NOMO-1 treated with dmso at 0.1 percent for 144 hours (cell line): ENCODE results near the gene PCDHB9.
"Not testable (repeated sequence)": the region's sequence is repeated elsewhere in the genome, so short reads cannot be mapped to it uniquely, and the experiment has no call there.

Source experiments
- DNase-seq: peaks from one replicate; lab custom pipeline; 2025; ENCODE audit not compliant: unreplicated experiment; lab: John Stamatoyannopoulos, UW

The PCDHB9 gene

DNA sequence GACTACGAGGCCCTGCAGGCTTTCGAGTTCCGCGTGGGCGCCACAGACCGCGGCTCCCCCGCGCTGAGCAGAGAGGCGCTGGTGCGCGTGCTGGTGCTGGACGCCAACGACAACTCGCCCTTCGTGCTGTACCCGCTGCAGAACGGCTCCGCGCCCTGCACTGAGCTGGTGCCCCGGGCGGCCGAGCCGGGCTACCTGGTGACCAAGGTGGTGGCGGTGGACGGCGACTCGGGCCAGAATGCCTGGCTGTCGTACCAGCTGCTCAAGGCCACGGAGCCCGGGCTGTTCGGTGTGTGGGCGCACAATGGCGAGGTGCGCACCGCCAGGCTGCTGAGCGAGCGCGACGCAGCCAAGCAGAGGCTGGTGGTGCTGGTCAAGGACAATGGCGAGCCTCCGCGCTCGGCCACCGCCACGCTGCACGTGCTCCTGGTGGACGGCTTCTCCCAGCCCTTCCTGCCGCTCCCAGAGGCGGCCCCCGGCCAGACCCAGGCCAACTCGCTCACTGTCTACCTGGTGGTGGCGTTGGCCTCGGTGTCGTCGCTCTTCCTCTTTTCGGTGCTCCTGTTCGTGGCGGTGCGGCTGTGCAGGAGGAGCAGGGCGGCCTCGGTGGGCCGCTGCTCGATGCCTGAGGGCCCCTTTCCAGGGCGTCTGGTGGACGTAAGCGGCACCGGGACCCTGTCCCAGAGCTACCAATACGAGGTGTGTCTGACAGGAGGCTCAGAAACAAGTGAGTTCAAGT lies 2.7 kb upstream of the PCDHB9 start:
- DNase-seq, result not testable (repeated sequence)

DNA sequence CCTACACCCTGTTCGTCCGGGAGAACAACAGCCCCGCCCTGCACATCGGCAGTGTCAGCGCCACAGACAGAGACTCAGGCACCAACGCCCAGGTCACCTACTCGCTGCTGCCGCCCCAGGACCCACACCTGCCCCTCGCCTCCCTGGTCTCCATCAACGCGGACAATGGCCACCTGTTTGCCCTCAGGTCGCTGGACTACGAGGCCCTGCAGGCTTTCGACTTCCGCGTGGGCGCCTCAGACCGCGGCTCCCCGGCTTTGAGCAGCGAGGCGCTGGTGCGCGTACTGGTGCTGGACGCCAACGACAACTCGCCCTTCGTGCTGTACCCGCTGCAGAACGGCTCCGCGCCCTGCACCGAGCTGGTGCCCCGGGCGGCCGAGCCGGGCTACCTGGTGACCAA lies 1.7 kb downstream of the PCDHB9 start:
- not testable (repeated sequence) for DNase-seq

DNA sequence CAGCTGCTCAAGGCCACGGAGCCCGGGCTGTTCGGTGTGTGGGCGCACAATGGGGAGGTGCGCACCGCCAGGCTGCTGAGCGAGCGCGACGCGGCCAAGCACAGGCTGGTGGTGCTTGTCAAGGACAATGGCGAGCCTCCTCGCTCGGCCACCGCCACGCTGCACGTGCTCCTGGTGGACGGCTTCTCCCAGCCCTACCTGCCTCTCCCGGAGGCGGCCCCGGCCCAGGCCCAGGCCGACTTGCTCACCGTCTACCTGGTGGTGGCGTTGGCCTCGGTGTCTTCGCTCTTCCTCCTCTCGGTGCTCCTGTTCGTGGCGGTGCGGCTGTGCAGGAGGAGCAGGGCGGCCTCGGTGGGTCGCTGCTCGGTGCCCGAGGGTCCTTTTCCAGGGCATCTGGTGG lies 2.2 kb downstream of the PCDHB9 start:
- not testable (repeated sequence) for DNase-seq

DNA sequence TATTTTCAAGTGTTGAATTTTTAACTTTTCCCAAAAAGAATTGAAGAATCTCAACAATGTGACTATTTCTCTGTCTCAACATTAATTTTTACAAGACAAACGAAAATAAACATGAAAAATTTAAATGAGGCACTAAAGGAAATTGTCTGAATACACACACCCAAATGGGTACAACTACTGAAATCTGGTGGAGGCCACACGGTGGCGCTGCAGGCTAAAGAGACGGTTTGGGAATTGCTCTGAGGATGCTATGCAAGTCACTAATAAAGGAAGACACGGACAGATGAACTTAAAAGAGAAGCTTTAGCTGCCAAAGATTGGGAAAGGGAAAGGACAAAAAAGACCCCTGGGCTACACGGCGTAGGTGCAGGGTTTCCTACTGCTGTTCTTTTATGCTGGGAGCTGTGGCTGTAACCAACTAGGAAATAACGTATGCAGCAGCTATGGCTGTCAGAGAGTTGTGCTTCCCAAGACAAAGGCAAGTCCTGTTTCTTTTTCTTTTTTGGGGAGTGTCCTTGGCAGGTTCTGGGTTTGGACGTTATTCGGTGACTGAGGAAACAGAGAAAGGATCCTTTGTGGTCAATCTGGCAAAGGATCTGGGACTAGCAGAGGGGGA lies 5.3 kb downstream of the PCDHB9 start, which contains the start of gene PCDHB10:
TSS of gene PCDHB10 (plus strand) at position 244 of the 616 bp plus-strand sequence. CDS start at position 444, 200 bp downstream.
- no peak for DNase-seq

DNA sequence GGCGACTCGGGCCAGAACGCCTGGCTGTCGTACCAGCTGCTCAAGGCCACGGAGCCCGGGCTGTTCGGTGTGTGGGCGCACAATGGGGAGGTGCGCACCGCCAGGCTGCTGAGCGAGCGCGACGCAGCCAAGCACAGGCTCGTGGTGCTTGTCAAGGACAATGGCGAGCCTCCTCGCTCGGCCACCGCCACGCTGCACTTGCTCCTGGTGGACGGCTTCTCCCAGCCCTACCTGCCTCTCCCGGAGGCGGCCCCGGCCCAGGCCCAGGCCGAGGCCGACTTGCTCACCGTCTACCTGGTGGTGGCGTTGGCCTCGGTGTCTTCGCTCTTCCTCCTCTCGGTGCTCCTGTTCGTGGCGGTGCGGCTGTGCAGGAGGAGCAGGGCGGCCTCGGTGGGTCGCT lies 7.4 kb downstream of the PCDHB9 start:
- not testable (repeated sequence) for DNase-seq

DNA sequence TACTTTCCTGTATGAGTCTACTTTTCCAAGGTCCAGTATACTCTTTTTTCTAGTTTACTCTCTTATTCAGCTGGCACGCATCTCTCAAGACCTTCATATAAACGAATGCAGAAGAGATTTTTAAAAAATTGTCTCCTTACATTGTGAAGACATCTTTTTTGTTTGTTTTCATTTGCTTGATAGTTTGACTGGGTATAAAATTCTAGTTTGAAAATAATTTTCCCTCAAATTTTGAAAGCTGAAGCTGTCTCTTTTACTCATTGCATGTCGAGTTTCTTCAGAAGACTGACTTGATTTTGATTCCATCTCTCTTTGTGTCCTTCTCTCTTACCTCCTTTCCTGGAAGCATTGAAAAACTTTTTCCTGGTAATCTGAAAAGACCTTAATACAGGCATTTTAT lies 9.4 kb downstream of the PCDHB9 start:
- no peak for DNase-seq

DNA sequence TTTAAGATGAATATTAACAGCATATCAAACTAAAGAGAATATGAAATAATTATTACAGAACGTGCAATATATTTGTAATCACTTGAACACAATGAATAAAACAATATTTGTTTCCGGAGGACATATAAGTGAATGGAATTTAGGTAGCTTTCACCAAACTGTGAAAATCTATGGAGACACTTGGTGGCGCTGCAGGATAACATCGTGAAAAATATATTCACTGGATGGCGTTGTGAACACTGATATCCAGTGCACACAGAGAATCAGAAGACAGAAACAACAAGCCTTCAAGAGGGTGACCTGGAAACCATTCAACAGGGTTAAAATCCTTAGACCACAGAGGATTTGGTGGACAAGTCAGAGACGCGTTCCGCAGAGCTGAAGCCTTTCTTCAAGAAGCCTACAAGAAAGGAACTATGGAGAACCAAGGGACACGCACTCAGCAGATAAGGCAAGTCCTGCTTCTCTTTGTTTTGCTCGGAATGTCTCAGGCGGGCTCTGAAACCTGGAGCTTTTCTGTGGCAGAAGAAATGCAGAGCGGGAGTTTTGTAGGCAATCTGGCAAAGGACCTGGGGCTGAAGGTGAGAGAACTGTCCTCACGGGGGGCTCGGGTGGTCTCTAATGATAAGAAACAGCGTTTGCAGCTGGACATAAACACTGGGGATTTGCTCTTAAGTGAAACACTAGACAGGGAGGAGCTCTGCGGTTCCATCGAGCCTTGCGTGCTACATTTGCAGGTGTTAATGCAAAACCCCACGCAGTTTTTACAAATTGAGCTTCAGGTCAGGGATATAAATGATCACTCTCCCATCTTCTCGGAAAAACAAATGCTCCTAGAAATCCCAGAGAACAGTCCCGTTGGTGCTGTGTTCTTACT lies 12.6 kb downstream of the PCDHB9 start, which contains the start of gene PCDHB11:
TSS of gene PCDHB11 (plus strand) at position 269 of the 877 bp plus-strand sequence. CDS start at position 417, 148 bp downstream.
- DNase-seq, result no peak

DNA sequence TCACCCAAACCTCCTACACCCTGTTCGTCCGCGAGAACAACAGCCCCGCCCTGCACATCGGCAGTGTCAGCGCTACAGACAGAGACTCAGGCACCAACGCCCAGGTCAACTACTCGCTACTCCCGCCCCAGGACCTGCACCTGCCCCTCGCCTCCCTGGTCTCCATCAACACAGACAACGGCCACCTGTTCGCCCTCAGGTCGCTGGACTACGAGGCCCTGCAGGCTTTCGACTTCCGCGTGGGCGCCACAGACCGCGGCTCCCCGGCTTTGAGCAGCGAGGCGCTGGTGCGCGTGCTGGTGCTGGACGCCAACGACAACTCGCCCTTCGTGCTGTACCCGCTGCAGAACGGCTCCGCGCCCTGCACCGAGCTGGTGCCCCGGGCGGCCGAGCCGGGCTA lies 14.2 kb downstream of the PCDHB9 start:
- not testable (repeated sequence) for DNase-seq

DNA sequence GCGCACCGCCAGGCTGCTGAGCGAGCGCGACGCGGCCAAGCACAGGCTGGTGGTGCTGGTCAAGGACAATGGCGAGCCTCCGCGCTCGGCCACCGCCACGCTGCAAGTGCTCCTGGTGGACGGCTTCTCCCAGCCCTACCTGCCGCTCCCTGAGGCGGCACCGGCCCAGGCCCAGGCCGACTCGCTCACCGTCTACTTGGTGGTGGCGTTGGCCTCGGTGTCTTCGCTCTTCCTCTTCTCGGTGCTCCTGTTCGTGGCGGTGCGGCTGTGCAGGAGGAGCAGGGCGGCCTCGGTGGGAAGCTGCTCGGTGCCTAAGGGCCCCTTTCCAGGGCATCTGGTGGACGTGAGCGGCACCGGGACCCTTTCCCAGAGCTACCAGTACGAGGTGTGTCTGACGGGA lies 14.7 kb downstream of the PCDHB9 start:
- DNase-seq, result not testable (repeated sequence)

DNA sequence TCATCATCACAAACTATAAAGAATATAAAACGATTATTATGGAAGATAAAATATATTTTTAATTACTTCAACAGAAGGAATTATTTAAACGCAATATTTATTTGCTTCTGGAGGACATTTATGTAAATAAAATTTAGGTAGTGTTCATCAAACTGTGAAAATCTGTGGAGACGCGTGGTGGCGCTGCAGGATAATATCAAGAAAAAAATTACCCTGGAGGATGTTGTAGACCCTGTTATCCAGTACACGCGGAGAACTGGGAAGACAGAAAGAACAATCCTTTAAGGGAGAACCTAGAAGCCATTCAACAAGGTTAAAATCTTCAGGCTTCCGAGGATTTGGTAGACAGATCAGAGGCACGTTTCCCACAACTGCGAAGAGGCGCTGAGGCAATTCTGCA lies 21.5 kb downstream of the PCDHB9 start, which contains the start of gene PCDHB12:
TSS of gene PCDHB12 (plus strand) at position 242 of the 400 bp plus-strand sequence. CDS start 189 bp downstream, outside the sequence.
- DNase-seq, result no peak

DNA sequence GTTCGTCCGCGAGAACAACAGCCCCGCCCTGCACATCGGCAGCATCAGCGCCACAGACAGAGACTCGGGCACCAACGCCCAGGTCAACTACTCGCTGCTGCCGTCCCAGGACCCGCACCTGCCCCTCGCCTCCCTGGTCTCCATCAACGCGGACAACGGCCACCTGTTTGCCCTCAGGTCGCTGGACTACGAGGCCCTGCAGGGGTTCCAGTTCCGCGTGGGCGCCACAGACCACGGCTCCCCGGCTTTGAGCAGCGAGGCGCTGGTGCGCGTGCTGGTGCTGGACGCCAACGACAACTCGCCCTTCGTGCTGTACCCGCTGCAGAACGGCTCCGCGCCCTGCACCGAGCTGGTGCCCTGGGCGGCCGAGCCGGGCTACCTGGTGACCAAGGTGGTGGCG lies 23.3 kb downstream of the PCDHB9 start:
- DNase-seq, result not testable (repeated sequence)

DNA sequence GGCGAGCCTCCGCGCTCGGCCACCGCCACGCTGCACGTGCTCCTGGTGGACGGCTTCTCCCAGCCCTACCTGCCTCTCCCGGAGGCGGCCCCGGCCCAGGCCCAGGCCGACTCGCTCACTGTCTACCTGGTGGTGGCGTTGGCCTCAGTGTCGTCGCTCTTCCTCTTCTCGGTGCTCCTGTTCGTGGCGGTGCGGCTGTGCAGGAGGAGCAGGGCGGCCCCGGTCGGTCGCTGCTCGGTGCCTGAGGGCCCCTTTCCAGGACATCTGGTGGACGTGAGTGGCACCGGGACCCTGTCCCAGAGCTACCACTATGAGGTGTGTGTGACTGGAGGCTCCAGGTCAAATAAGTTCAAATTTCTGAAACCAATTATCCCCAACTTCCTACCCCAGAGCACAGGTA lies 23.9 kb downstream of the PCDHB9 start:
- not testable (repeated sequence) for DNase-seq

DNA sequence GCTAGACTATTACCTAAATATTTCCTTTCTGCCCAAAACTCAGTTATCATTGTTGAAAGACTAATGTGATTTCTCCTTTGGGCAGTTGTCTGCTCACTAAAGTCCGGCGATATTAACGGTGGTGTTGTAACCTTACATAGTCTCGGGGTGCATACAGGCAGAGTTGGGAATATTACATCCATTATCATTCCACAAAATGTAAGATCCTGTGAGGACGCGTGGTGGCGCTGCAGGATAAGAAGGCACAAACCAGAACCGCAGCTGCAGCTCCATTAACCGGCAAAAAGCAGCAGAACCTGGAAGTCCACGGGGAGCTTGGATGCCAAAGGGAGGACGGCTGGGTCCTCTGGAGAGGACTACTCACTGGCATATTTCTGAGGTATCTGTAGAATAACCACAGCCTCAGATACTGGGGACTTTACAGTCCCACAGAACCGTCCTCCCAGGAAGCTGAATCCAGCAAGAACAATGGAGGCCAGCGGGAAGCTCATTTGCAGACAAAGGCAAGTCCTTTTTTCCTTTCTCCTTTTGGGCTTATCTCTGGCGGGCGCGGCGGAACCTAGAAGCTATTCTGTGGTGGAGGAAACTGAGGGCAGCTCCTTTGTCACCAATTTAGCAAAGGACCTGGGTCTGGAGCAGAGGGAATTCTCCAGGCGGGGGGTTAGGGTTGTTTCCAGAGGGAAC lies 26.8 kb downstream of the PCDHB9 start, which contains the start of gene PCDHB13:
TSS of gene PCDHB13 (plus strand) at position 264 of the 684 bp plus-strand sequence. CDS start at position 469, 205 bp downstream.
- not testable (repeated sequence) for DNase-seq

DNA sequence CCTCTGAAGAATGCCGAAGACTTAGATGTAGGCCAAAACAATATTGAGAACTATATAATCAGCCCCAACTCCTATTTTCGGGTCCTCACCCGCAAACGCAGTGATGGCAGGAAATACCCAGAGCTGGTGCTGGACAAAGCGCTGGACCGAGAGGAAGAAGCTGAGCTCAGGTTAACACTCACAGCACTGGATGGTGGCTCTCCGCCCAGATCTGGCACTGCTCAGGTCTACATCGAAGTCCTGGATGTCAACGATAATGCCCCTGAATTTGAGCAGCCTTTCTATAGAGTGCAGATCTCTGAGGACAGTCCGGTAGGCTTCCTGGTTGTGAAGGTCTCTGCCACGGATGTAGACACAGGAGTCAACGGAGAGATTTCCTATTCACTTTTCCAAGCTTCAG lies 27.6 kb downstream of the PCDHB9 start:
- not testable (repeated sequence) for DNase-seq

DNA sequence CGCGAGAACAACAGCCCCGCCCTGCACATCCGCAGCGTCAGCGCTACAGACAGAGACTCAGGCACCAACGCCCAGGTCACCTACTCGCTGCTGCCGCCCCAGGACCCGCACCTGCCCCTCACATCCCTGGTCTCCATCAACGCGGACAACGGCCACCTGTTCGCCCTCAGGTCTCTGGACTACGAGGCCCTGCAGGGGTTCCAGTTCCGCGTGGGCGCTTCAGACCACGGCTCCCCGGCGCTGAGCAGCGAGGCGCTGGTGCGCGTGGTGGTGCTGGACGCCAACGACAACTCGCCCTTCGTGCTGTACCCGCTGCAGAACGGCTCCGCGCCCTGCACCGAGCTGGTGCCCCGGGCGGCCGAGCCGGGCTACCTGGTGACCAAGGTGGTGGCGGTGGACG lies 28.5 kb downstream of the PCDHB9 start:
- not testable (repeated sequence) for DNase-seq

DNA sequence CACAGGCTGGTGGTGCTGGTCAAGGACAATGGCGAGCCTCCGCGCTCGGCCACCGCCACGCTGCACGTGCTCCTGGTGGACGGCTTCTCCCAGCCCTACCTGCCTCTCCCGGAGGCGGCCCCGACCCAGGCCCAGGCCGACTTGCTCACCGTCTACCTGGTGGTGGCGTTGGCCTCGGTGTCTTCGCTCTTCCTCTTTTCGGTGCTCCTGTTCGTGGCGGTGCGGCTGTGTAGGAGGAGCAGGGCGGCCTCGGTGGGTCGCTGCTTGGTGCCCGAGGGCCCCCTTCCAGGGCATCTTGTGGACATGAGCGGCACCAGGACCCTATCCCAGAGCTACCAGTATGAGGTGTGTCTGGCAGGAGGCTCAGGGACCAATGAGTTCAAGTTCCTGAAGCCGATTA lies 29.1 kb downstream of the PCDHB9 start:
- DNase-seq, result not testable (repeated sequence)

DNA sequence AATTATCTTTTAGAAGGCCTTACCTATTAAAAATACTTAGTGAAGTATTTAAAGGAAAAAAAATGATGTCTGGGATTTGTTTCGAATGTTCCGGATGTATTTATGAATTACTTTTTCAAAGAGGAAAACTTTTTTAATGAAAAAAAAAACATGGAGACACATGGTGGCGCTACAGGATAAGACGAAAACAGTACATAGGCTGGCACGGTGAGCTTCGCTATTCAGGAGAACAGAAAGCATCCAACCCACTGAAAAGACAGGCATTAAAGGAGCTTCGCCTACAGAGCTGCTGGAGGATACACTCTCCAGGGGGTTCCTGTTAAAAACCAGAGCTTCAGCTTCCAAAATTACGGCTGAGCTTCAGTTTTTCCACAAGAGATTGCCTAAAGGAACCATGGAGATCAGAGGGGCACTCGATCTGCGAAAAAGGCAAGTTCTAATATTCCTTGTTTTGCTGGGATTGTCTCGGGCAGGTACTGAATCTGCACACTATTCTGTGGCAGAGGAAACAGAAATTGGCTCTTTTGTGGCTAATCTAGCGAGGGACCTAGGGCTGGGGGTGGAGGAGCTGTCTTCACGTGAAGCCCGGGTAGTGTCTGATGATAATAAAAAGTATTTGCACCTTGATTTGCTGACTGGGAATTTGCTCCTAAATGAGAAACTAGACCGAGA lies 36.3 kb downstream of the PCDHB9 start, which contains the start of gene PCDHB14:
TSS of gene PCDHB14 (plus strand) at position 232 of the 672 bp plus-strand sequence. CDS start at position 395, 163 bp downstream.
- DNase-seq, result peak; percentile 16

DNA sequence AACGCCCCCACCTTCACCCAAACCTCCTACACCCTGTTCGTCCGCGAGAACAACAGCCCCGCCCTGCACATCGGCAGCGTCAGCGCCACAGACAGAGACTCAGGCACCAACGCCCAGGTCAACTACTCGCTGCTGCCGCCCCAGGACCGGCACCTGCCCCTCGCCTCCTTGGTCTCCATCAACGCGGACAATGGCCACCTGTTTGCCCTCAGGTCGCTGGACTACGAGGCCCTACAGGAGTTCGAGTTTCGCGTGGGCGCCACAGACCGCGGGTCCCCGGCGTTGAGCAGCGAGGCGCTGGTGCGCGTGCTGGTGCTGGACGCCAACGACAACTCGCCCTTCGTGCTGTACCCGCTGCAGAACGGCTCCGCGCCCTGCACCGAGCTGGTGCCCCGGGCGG lies 37.9 kb downstream of the PCDHB9 start:
- DNase-seq, result not testable (repeated sequence)

DNA sequence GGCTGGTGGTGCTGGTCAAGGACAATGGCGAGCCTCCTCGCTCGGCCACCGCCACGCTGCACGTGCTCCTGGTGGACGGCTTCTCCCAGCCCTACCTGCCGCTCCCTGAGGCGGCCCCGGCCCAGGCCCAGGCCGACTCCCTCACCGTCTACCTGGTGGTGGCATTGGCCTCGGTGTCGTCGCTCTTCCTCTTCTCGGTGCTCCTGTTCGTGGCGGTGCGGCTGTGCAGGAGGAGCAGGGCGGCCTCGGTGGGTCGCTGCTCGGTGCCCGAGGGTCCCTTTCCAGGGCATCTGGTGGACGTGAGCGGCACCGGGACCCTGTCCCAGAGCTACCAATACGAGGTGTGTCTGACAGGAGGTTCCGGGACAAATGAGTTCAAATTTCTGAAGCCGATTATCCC lies 38.5 kb downstream of the PCDHB9 start:
- not testable (repeated sequence) for DNase-seq
